ENCODE results near the gene AP2A2. TPM values are rescaled to one million over a fixed set of nuclear protein-coding genes. Genes with fewer than 3 reads are reported as not detected.
A peak's percentile ranks its signal among the peaks of the same experiment; 100 is the strongest.

Gene AP2A2
- total RNA-seq, 1 experiment from 2014 or later: 70.6 TPM

DNA sequence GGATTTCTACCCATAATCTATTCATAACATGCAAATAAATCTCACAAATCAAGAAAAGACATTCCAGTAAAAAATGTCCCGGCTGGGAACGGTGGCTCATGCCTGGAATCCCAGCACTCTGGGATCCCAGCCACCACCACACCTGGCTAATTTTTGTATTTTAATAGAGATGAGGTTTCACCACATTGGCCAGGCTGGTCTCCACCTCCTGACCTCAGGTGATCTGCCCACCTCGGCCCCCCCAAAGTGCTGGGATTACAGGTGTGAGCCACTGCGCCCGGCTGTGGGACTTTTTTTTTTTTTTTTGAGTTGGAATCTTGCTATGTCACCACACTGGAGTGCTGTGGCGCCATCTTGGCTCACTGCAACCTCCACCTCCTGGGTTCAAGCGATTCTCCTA is 19.7 kb upstream of the AP2A2 start:
- Mint-ChIP-seq H3K27ac (ENCODE audit: low read depth, unreplicated experiment) (no peak overlapping the region), H3K27me3 (ENCODE audit: insufficient read depth, unreplicated experiment) (no peaks in the 10 kb centered on the region), H3K36me3 (ENCODE audit: insufficient read depth, unreplicated experiment) (peaks cover 19% of the 10 kb centered on the region), H3K4me1 (ENCODE audit: insufficient read depth, unreplicated experiment) (peaks cover 6% of the 10 kb centered on the region), H3K9me3 (ENCODE audit: unreplicated experiment) (no peaks in the 10 kb centered on the region), H3K4me3 (ENCODE audit: unreplicated experiment) (no peak overlapping the region)
- no TSS peak for BruUV-seq (replicated peaks)
- ChIA-PET CTCF (interaction anchor here (0.6 kb wide), 1 partner anchor 437 kb away, joined by 3 read pairs; no protein-coding TSS in a partner anchor), POLR2A (no interaction called here)
- intact Hi-C loops (cut with micrococcal nuclease): no loop called here
- TF ChIP-seq, protein P1, sequence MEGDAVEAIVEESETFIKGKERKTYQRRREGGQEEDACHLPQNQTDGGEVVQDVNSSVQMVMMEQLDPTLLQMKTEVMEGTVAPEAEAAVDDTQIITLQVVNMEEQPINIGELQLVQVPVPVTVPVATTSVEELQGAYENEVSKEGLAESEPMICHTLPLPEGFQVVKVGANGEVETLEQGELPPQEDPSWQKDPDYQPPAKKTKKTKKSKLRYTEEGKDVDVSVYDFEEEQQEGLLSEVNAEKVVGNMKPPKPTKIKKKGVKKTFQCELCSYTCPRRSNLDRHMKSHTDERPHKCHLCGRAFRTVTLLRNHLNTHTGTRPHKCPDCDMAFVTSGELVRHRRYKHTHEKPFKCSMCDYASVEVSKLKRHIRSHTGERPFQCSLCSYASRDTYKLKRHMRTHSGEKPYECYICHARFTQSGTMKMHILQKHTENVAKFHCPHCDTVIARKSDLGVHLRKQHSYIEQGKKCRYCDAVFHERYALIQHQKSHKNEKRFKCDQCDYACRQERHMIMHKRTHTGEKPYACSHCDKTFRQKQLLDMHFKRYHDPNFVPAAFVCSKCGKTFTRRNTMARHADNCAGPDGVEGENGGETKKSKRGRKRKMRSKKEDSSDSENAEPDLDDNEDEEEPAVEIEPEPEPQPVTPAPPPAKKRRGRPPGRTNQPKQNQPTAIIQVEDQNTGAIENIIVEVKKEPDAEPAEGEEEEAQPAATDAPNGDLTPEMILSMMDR (IDR thresholded peaks at IDR 0.05; ENCODE audit: unreplicated experiment): no peak
- DNase-seq (ENCODE audit: unreplicated experiment): no peak

DNA sequence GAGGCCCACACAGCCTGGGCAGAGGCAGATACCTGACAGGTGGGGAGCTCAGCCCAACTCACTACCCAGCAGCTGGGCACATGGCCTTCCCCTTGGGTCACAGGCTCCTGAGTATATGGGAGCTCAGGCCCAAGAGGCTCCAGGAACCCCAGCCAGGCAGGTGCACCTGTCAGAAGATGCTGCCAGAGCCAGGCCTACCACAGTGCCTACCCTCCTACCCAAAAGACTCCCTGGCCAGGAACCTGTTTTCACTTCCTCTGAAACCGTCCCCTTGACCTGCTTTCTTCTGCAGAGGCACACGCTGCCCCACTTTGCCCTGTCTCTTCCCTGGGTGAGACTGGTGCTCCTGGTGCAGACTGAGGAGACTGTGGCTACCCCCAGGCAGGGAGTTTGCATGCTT is 18.0 kb upstream of the AP2A2 start:
- H3K27me3 Mint-ChIP-seq (ENCODE audit: insufficient read depth, unreplicated experiment): no peaks in the 10 kb centered on the region
- peaks cover 11% of the 10 kb centered on the region for H3K4me1 Mint-ChIP-seq (ENCODE audit: insufficient read depth, unreplicated experiment)
- no peak overlapping the region for H3K4me3 Mint-ChIP-seq (ENCODE audit: unreplicated experiment)
- CTCF ChIA-PET: interaction anchor here (0.6 kb wide), 1 partner anchor 668 kb away, joined by 3 read pairs; no protein-coding TSS in a partner anchor
- no peak overlapping the region for H3K27ac Mint-ChIP-seq (ENCODE audit: low read depth, unreplicated experiment)
- POLR2A ChIA-PET: interaction anchor here (0.7 kb wide), 1 partner anchor 73 kb away, joined by 4 read pairs; no protein-coding TSS in a partner anchor
- TF ChIP-seq, protein P1 (IDR thresholded peaks at IDR 0.05; ENCODE audit: unreplicated experiment): no peak
- no peak for DNase-seq (ENCODE audit: unreplicated experiment)
- intact Hi-C loops (cut with micrococcal nuclease): no loop called here
- no TSS peak for BruUV-seq (replicated peaks)
- peaks cover 16% of the 10 kb centered on the region for H3K36me3 Mint-ChIP-seq (ENCODE audit: insufficient read depth, unreplicated experiment)
- no peaks in the 10 kb centered on the region for H3K9me3 Mint-ChIP-seq (ENCODE audit: unreplicated experiment)

- Mint-ChIP-seq H3K27ac (ENCODE audit: low read depth, unreplicated experiment) (no peak overlapping the region), H3K27me3 (ENCODE audit: insufficient read depth, unreplicated experiment) (no peaks in the 10 kb centered on the region), H3K4me3 (ENCODE audit: unreplicated experiment) (no peak overlapping the region), H3K9me3 (ENCODE audit: unreplicated experiment) (no peaks in the 10 kb centered on the region), H3K36me3 (ENCODE audit: insufficient read depth, unreplicated experiment) (peaks cover 10% of the 10 kb centered on the region), H3K4me1 (ENCODE audit: insufficient read depth, unreplicated experiment) (peaks cover 11% of the 10 kb centered on the region)
- ChIA-PET POLR2A (no interaction called here), CTCF (no interaction called here)
- no peak for DNase-seq (ENCODE audit: unreplicated experiment)
- no TSS peak for BruUV-seq (replicated peaks)
- TF ChIP-seq, protein P1 (IDR thresholded peaks at IDR 0.05; ENCODE audit: unreplicated experiment): no peak
- intact Hi-C loops (cut with micrococcal nuclease): no loop called here
These were observed 17.4 kb upstream of the AP2A2 start for GRCh38 chr11:908273-908672.

- intact Hi-C loops (cut with micrococcal nuclease): no loop called here
- CTCF ChIA-PET: interaction anchor here (0.6 to 1.0 kb wide), 2 partner anchors 12 to 17 kb away, joined by 4 to 5 read pairs; no protein-coding TSS in a partner anchor
- Mint-ChIP-seq H3K27ac (ENCODE audit: low read depth, unreplicated experiment) (no peak overlapping the region), H3K4me1 (ENCODE audit: insufficient read depth, unreplicated experiment) (peaks cover 11% of the 10 kb centered on the region), H3K27me3 (ENCODE audit: insufficient read depth, unreplicated experiment) (no peaks in the 10 kb centered on the region), H3K4me3 (ENCODE audit: unreplicated experiment) (peak overlapping the region; percentile 90), H3K9me3 (ENCODE audit: unreplicated experiment) (no peaks in the 10 kb centered on the region), H3K36me3 (ENCODE audit: insufficient read depth, unreplicated experiment) (peaks cover 4% of the 10 kb centered on the region)
- BruUV-seq (replicated peaks): TSS peak; percentile 29
- no peak for DNase-seq (ENCODE audit: unreplicated experiment)
- TF ChIP-seq, protein P1 (IDR thresholded peaks at IDR 0.05; ENCODE audit: unreplicated experiment): no peak
- POLR2A ChIA-PET: interaction anchor here (0.8 kb wide), 1 partner anchor 10 kb away, joined by 4 read pairs; no protein-coding TSS in a partner anchor
These were observed 16.3 kb upstream of the AP2A2 start for GRCh38 chr11:909406-909805.
